Activated naive CD4-positive, alpha-beta T cell treated with anti-CD3 and anti-CD28 coated beads, Interleukin-2, amount 10 ng/mL, durations not matched to agents 5 hours and 36 hours (primary cell): ENCODE measurements around the gene LY6G6F. TPM values are rescaled to one million over a fixed set of nuclear protein-coding genes. Genes with fewer than 3 reads are reported as not detected.

Experiments used
- total RNA-seq, 2 experiments: library from RNA; stranded (reverse); gene quantifications; one replicate each; pipeline ENCODE4 v1.2.3, GENCODE V29; 2021

The LY6G6F gene, protein sequence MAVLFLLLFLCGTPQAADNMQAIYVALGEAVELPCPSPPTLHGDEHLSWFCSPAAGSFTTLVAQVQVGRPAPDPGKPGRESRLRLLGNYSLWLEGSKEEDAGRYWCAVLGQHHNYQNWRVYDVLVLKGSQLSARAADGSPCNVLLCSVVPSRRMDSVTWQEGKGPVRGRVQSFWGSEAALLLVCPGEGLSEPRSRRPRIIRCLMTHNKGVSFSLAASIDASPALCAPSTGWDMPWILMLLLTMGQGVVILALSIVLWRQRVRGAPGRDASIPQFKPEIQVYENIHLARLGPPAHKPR
- total RNA-seq = not detected

DNA sequence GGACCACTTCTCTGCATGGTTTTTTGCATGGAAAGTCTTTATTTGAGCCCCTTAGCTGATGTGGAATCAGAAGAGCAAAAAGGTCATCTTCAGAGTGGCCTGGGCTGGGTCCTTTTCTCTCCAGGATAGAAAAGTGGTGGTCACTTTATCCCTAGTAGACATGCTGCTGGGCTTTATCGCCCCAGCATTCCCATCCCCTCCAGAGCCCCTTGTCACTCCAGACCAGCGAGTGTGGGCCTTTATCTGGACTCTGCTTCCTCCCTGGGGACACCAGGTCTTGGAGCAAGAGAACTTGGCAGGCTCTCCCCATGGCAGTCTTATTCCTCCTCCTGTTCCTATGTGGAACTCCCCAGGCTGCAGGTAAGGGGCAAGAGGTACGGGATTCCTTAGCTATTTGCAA, at the start of gene LY6G6F:
Gene LY6G6F, plus strand, starts transcription at position 268 of the 400 bp plus-strand sequence. Its CDS starts 41 bp downstream, at position 309.

DNA sequence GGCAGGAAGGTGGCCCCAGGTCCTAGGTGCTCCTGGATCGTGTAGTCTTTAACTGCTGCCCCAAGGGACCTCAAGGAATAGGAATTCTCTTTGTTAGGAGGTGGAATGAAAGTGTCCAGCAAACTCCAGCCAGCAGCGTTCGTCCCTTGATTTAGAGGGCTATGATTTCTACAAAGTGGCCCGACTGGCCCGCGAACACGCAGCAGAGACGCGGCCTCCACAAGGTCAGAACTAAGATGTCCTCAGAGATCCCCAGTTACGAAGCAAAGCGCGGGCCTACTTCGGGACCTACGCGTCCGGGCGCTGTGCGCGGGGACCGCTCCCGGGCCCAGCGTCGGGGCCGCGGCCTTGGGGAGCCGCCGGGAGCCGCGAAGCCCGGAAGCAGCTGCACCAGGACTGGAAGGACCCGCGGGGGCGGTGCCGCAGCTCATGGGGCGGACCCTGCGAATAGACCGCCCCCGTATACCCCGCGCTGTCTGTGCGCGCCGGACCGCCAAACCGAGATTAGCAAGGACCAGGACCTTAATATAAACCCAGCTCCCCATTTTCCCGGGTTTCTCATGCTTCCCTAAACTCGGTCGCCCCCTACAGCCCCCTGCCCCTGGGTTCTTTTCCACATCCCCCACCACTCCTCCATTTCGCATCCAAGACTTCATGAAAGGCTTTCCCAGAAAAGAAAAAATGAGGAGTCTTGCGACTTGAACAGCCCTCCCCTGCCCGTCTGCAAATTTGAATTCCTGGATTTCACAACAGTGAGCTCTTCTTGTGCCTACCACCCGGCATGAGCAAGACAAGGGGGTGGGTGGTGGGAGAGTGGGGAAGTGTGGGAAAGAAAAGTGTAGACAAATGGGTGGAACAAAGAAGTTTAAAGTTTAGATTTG, 46.0 kb upstream of the LY6G6F start, which contains the start of gene C6orf47:
Gene C6orf47, minus strand, starts transcription at position 398 of the 881 bp plus-strand sequence. CDS start 831 bp downstream, outside the sequence.

DNA sequence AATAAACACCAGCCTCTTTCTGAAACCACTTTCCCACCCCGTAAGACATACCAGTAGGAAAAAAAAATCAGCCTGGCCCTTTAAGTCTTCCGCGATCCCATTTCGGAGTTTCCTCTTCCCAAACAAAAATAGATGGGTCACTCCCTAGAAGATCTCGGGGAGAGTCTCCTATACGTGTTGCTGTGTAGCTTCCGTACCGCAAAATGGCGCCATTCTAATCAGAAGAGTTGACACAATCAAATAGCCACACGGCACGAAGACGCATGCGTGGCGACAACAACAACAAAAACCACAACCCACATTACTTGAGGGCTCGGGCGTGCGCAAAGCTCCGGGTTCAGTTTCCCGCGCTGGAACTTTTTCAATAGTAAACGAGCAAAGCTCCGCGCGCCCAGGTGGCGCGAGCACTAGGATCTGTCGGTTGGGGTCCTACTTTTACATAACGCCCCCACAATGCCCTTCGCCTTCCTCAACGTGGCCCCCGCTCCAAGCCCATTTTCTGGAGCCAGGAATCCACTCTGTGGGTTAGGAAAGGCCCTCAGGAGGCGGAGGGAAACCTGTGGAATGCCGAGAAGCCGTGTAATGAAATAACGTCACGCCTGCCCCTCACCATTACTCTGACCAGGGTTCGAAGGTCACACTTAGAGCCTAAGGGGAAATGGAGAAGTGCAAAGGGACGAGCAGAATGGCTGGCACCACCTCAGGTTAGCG, 41.7 kb upstream of the LY6G6F start, which contains the start of gene GPANK1:
Gene GPANK1, minus strand, starts transcription at position 208 of the 711 bp plus-strand sequence. CDS start 519 bp downstream, outside the sequence.

DNA sequence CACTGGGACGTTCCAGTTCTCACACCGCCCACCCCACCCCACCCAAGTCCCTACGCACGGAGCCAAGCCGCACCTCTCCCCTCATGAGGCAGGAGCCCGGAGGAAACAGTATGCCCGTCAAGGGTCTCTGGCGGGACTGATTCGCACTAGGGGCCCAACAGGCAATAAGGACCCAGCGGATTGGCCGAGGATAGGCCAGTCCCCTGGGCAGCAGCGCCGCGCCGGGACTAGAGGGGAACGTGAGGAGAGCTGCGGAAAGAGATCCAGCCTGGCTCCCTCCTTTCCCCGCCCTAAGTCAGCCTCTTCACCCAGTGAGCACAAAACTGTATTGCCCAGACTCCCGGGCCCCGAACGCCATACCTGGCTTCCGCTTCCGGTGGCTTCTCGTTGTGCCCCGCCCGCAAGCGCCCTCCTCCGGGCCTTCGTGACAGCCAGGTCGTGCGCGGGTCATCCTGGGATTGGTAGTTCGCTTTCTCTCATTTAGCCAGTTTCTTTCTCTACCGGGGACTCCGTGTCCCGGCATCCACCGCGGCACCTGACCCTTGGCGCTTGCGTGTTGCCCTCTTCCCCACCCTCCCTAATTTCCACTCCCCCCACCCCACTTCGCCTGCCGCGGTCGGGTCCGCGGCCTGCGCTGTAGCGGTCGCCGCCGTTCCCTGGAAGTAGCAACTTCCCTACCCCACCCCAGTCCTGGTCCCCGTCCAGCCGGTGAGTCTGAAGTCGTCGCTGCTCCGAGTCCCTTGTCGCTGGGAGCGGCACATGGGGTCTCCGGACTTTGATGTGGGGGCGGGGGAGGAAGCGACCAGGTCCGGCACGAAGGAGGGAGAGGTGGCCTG, 40.9 kb upstream of the LY6G6F start, which contains the start of gene CSNK2B:
Gene CSNK2B, plus strand, starts transcription at position 580 of the 836 bp plus-strand sequence. CDS start 752 bp downstream, outside the sequence.

DNA sequence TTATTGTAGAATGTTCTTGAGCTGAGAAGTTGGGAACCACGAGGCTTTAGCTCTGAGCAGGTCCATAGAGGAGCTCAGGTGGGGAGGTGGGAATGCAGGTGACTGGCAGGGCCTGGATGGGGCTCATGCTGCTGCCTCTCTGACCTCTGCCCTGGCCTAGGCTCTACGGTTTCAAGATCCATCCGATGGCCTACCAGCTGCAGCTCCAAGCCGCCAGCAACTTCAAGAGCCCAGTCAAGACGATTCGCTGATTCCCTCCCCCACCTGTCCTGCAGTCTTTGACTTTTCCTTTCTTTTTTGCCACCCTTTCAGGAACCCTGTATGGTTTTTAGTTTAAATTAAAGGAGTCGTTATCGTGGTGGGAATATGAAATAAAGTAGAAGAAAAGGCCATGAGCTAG, 37.0 kb upstream of the LY6G6F start, which contains the start of gene LY6G5B:
Gene LY6G5B, plus strand, starts transcription at position 301 of the 400 bp plus-strand sequence. CDS start 975 bp downstream, outside the sequence.

DNA sequence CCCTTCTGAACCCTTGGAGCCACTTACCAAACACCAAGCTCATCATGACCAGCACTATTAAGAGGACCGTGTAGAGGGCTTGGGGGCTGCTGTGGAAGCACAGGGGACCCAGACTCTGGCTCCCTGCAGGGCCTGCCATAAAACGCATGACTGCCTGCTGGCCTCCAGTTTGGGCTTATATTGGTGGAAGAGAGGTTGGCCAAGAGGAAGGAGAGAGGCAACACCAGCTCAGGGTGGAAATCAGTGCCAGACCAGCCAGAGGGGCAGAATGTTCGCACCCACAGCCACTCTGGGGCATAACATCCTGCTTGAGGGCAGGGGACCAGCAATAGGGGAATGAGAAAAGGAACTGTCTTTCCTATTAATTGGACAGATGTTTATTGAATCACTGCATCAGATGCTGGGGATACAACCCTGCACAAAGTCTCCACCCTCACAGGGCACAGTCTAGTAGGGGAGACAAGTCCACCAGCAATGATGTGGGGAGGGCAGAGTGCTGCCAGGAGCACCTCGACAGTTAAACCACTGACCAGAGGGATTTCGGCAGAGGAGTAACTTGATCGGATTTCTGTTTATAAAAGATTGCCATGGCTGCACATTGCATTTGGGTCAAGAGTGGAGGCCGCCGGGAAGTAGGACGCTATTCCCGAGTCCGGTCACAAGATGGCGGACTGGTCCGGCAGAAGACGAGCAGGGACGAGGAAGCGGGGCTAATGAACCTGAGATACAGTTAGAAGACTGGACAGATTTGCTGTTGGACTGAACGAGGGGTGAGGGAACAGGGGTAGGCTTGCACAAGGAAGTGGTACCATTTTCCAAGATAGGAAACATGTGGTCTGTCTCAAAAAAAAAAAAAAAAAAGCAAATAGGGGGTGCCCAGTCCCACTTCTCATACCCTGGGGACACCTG, 26.2 kb upstream of the LY6G6F start, which contains the start of gene LY6G5C:
Gene LY6G5C, minus strand, starts transcription at position 842 of the 909 bp plus-strand sequence. Its CDS starts 694 bp downstream, at position 148.

DNA sequence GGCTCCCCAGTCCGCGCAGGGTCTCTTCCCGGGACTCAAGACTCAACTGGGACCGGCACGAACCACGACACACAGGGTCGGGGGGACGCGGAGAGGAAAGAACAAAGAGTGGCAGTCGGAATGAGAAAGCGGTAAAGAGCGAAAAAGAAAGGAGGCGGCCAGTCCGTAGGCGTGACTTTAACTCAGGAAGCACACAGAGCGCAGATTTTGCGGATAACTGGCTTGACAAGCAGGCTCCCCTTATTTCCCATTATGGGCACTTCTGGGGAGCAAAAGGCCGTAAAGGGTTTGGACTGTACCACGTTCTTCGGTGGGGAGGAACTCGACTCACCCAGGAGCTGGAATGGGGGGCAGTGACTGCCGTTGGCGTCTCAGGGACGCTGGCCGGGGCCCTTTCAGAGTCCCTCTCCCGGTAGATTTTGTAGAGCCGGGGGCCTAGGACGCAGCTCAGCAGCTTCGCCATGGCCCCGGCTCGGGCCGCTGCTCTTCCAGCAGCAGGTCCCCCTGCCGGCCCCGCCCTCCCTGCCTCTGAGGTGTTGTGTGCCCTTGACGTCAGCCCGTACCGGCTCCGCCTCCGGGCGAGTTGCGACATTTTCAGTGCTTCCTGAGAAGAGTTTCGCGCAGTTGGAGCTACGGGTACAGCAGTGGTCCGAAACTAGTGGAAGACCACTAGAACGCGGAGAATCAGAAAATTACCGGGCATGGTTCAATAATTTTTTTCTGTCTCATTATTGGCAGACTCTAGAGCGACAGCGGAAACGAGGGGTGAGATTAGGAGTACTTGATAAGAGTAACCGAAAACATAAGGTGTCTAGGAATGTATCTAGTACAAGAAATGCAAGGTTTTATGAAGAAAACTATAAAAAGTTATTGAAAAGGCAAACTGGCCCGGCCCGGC, 3.6 kb upstream of the LY6G6F start, which contains the start of gene ABHD16A:
Gene ABHD16A, minus strand, starts transcription at position 506 of the 898 bp plus-strand sequence. Its CDS starts 43 bp downstream, at position 463.

DNA sequence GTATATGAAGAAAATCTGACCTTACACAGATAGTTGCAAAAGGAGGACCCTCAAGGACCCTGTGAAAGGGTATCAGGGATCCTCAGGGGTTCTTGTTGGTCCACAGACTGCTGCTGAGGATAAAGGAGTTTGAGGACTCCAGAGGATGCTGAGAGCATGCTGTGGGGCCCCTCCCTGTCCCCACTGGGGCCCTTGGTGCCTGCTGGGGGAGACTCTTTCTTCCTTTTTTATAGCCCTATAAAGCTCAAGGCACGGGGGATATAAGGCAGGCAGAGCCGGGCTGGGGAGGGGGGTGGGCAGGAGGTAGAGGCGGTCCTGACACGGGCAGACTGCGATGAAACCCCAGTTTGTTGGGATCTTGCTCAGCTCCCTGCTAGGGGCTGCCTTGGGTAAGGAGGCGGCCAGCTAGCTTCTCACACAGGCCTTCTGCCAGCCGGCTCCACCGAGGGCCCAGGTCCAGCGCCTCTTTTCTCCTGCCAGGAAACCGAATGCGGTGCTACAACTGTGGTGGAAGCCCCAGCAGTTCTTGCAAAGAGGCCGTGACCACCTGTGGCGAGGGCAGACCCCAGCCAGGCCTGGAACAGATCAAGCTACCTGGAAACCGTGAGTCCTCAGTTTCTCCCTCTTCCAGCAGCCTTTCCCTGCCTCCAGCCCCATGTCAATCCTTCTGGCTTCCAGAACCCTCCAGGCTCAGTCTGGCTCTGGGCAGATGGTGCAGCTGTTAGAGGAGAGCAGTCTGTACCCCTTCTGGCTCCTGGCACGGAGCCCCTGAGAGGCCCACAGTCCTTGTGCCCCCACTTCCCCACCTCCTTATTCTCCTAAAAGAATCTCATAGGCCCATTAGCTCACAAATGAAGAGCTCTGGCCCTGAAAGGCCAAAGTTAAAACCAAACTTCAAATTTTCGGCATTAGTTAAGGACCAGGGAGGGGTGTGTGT, 8.6 kb downstream of the LY6G6F start, which contains the start of gene LY6G6D:
Gene LY6G6D, plus strand, starts transcription at position 327 of the 937 bp plus-strand sequence. Its CDS starts 8 bp downstream, at position 335.

DNA sequence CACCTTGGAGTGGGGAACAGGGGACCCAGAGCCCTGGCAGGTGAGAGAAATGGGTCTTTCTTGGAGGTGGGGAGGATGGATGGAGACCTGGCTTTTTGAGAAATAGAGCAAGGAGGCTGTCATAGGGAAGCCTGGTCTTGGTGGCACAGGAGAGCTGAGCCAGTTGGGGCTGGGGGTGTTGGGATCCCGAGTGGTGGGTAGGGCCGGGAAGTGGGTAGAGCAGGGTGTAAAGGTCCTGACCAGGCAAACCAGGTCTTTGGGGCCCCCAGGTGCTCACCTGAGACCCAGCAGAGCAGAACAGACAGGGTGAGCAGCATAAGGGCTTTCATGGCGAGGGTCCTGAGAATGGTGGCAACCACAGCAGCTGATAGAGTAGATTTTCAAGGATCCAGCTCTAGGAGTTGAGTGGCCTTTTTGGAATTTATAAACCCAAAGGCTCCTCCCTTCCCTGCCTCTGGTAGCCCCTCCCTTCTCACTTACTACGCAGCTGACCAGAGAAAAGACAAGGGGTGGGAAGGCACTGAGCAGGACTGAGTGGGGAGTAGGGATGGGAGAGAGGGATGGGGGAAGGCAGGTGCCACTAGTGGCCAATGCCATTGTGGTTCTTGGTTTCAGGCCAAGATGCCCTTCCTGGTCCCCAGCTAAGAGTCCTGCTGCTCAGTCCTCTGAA, 14.8 kb downstream of the LY6G6F start, which contains the start of gene LY6G6C:
Gene LY6G6C, minus strand, starts transcription at position 396 of the 670 bp plus-strand sequence. Its CDS starts 67 bp downstream, at position 329.

DNA sequence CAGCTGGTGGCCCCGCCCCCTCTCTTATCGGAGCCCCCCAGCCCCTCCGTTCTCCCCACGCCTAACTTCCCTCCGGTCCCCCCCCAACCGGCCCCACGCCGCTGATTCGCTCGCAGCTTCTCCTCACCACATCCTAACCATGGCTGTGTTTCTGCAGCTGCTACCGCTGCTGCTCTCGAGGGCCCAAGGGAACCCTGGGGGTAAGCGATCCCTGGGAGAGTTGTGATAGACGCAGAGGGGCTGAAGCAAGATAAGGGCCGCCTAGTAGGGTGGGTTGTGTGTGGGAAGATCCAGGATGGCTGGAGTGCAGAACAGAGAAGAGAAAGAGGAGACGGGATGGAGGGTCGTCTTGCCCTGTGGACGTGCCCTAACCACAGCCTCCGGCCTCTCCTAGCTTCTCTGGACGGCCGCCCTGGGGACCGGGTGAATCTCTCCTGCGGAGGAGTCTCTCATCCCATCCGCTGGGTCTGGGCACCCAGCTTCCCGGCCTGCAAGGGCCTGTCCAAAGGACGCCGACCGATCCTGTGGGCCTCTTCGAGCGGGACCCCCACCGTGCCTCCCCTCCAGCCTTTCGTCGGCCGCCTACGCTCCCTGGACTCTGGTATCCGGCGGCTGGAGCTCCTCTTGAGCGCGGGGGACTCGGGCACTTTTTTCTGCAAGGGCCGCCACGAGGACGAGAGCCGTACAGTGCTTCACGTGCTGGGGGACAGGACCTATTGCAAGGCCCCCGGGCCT, 16.7 kb downstream of the LY6G6F start, which contains the start of gene MPIG6B:
Gene MPIG6B, plus strand, starts transcription at position 129 of the 735 bp plus-strand sequence. Its CDS starts 11 bp downstream, at position 140.

DNA sequence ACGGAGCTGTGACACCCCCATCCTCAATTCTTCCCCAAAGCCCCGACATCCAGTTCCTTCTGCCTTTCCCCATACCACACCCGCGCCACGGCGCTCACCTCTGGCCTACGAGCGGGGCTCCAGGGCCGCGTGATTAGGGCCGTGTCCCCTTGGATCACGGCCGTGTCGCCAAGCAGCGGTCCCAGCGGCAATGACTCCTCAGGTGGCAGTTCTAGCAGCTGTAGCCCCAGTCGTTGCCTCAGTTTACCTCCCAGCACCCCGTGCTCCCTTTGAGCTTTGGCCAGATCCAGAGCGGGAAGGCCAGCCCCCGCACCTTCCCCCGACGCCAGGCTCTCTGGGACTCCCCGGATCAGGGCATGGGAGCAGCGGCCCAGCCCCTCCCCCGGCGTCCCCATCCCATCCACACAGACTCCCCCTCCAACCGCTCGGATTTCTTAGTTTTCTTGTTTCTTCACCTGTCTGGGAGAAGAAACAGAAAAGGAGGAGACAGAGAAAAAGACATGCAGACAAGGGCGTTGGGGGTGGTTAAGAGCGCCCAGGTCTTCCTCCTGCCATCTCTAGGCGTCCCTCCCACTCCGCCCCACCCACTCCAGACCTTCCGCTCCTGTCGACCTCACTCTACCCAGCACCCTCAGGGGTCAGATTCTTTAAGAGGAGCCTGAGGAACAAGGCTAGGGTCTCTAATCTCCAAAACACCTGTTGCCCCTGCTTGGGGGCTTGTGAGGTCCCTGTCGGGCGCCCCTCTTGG, 22.3 kb downstream of the LY6G6F start, which contains the start of gene DDAH2:
Gene DDAH2, minus strand, starts transcription at position 533 of the 748 bp plus-strand sequence. Its CDS starts 138 bp downstream, at position 395.

DNA sequence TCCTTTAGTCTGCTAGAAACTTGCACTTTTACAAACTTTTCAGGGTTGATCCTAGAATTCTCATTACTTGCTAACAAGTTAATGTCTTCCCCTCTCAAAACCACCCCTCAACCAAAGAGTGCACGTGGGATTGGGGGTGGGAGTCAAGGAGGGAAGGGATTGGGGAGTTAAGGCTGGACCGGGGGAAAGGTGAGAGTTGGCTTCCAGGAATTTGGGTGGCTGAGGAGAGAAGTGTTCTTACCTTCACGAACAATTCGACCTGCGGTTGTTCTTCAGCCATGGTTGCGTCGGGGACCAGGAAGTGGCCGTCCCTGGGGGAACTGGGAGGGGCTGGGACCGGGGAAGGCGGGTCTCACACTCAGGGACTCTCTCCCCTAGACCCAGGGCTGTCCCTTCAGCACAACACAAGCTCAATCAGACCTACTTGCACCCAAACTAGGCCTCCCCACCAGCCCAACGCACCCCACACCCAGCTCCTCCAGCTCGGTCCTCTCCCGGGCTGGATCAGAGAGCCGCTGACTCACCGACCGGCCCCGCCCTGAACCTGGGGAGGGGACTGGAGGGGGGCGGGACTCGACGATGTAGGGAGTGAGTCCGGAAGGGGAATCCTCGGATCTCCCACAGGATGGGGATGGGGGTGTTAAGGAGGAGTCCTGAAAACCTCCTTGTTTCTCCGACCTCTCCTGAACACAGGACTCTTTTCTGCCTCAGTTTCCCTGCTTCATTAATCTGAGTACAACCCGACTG, 29.5 kb downstream of the LY6G6F start, which contains the start of gene CLIC1:
Gene CLIC1, minus strand, starts transcription at position 510 of the 747 bp plus-strand sequence. Its CDS starts 230 bp downstream, at position 280.

DNA sequence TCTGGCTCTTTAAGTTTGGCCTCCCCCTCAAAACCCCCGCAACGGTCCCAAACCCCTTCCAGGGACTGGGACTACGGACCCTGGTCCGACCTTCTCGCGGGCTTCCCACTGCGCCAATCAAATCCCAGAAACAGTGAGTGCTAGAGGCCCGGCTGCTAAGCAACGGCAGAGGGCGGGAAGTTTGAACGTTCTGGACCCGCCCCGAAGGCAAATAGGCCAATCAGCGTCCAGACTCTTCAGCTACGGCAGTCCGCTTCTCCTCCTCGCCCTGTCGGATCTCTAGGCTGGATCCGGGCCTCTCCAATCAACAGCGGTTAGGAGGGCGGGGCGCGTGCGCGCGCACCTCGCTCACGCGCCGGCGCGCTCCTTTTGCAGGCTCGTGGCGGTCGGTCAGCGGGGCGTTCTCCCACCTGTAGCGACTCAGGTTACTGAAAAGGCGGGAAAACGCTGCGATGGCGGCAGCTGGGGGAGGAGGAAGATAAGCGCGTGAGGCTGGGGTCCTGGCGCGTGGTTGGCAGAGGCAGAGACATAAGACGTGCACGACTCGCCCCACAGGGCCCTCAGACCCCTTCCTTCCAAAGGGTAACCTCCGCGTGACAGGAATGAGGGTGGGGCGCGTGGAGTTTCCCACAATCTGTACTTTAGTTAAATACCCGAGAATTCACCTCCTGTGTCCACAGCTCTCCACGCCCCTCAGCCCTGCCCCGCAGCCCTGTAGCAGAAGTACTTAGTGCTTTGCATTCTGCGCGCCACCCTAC, 33.2 kb downstream of the LY6G6F start, which contains the start of gene MSH5:
Gene MSH5, plus strand, starts transcription at position 367 of the 758 bp plus-strand sequence. CDS start 462 bp downstream, outside the sequence.

